Measurements from ENCODE around the gene NELFB. TPM values are rescaled to one million over a fixed set of nuclear protein-coding genes. Genes with fewer than 3 reads are reported as not detected.

NELFB gene
- total RNA-seq, 2 experiments from 2014 or later, result 62.6 to 74.8 TPM

- H4K20me1 ChIP-seq (ENCODE audit: insufficient read depth, low read length), result no peaks in the 10 kb centered on the region
- TSS peak; percentile 81 for BruUV-seq (replicated peaks)
- no peaks in the 10 kb centered on the region for H3K9me2 ChIP-seq (ENCODE audit: insufficient read depth, low read length)
- H3K4me2 ChIP-seq (ENCODE audit: low read length), result peak overlapping the region; percentile 90
- POLR2A ChIA-PET, result interaction anchor here (0.6 to 1.2 kb wide), 4 partner anchors 9 to 186 kb away, joined by 3 to 9 read pairs (median 3); partner anchors contain the start of genes NELFB and TOR4A
- no peak for TF ChIP-seq EZH2phosphoT487 (IDR thresholded peaks at IDR 0.05; ENCODE audit: borderline replicate concordance, low read depth, low read length)
- TF ChIP-seq CTCF (conservative IDR thresholded peaks at IDR 0.05; ENCODE audit: low read length), result no peak
- CTCF ChIA-PET (ENCODE audit: unreplicated experiment), result interaction anchor here (0.5 to 0.6 kb wide), 2 partner anchors 30 to 320 kb away, joined by 3 read pairs; no protein-coding TSS in a partner anchor
- peaks cover 54% of the 10 kb centered on the region for H3K4me1 ChIP-seq (ENCODE audit: insufficient read depth, low read length, poor library complexity, severe bottlenecking)
- DNase-seq (ENCODE audit: low spot score), result peak; percentile 32
- H3K27ac ChIP-seq (ENCODE audit: low read depth, low read length, poor library complexity, severe bottlenecking), result peak overlapping the region; percentile 90
- H3K4me3 ChIP-seq (ENCODE audit: low read depth, low read length, poor library complexity, severe bottlenecking), result peak overlapping the region; percentile 65
- intact Hi-C loops (cut with micrococcal nuclease; ENCODE audit: unreplicated experiment), result loop anchor here (1.0 to 2.0 kb wide), 3 partner anchors 9 to 68 kb away; partner anchors contain the start of genes TOR4A and TPRN
- no peak overlapping the region for H2AFZ ChIP-seq (ENCODE audit: low read length)
- H3K36me3 ChIP-seq (ENCODE audit: insufficient read depth, low read length), result peaks cover 77% of the 10 kb centered on the region
- H3K9me3 ChIP-seq (ENCODE audit: low read length), result no peaks in the 10 kb centered on the region
- H3K79me2 ChIP-seq (ENCODE audit: insufficient read depth, low read depth, low read length), result peaks cover 18% of the 10 kb centered on the region; the same call in 1 of the 2 replicates
Observed at GRCh38 chr9:137268538-137269201, 13.5 kb downstream of the NELFB start.

GRCh38 chr9:137269231-137269772 lies 14.2 kb downstream of the NELFB start:
- CTCF ChIA-PET (ENCODE audit: unreplicated experiment), result interaction anchor here (0.5 to 0.6 kb wide), 3 partner anchors 31 to 321 kb away, joined by 3 to 13 read pairs (median 3); no protein-coding TSS in a partner anchor
- H3K27ac ChIP-seq (ENCODE audit: low read depth, low read length, poor library complexity, severe bottlenecking), result peak overlapping the region; percentile 90
- H3K36me3 ChIP-seq (ENCODE audit: insufficient read depth, low read length), result peaks cover 71% of the 10 kb centered on the region

More at GRCh38 chr9:137269231-137269772, 14.2 kb downstream of the NELFB start:
- no TSS peak for BruUV-seq (replicated peaks)
- no peak for TF ChIP-seq CTCF (conservative IDR thresholded peaks at IDR 0.05; ENCODE audit: low read length)
- no peak for TF ChIP-seq EZH2phosphoT487 (IDR thresholded peaks at IDR 0.05; ENCODE audit: borderline replicate concordance, low read depth, low read length)
- H3K9me3 ChIP-seq (ENCODE audit: low read length), result no peaks in the 10 kb centered on the region
- peaks cover 61% of the 10 kb centered on the region for H3K4me1 ChIP-seq (ENCODE audit: insufficient read depth, low read length, poor library complexity, severe bottlenecking)
- peak overlapping the region; percentile 90 for H3K4me2 ChIP-seq (ENCODE audit: low read length)
- no peaks in the 10 kb centered on the region for H4K20me1 ChIP-seq (ENCODE audit: insufficient read depth, low read length)
- no peaks in the 10 kb centered on the region for H3K9me2 ChIP-seq (ENCODE audit: insufficient read depth, low read length)
- POLR2A ChIA-PET, result interaction anchor here (0.6 to 1.2 kb wide), 4 partner anchors 13 to 185 kb away, joined by 3 to 9 read pairs (median 3); partner anchors contain the start of gene NELFB
- no peak overlapping the region for H2AFZ ChIP-seq (ENCODE audit: low read length)
- H3K4me3 ChIP-seq (ENCODE audit: low read depth, low read length, poor library complexity, severe bottlenecking), result peak overlapping the region; percentile 65
- DNase-seq (ENCODE audit: low spot score), result peak; percentile 82
- H3K79me2 ChIP-seq (ENCODE audit: insufficient read depth, low read depth, low read length), result peaks cover 18% of the 10 kb centered on the region; the same call in 1 of the 2 replicates
- intact Hi-C loops (cut with micrococcal nuclease; ENCODE audit: unreplicated experiment), result loop anchor here (2.0 kb wide), 1 partner anchor 33 kb away; no protein-coding TSS in a partner anchor
